Stimulated activated CD4-positive, alpha-beta T cell treated with anti-CD3 and anti-CD28 coated beads, TNF-alpha, amount 100 ng/mL, for 4 hours (primary cell): Measurements from ENCODE around the gene PDS5B.

Experiments used
- DNase-seq, 3 experiments: peaks; one replicate each; pipeline ENCODE4 v3.0.0-alpha.2; 2020; ENCODE audit warnings: low read depth in 3 of 3

The PDS5B gene

DNA sequence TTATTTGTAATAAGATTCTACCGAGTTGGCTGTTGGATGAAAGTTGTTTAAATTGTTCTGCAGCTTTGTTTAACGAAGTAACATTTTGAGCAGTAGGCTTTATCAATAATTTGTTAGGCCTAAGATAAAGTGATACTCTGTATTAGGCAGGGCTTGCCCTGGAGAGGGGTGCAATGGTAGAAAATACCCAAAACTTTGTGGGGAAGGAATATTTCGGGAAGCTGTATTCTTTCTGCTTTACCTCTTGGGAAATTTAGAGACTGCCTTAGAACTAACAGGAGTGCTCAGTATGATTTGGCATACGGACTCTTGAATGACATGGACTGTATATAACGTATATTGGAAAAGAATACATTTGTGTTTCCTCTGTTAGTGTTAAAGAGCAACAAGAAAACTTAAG is 2.5 kb downstream of the PDS5B start:
- no peak for DNase-seq

DNA sequence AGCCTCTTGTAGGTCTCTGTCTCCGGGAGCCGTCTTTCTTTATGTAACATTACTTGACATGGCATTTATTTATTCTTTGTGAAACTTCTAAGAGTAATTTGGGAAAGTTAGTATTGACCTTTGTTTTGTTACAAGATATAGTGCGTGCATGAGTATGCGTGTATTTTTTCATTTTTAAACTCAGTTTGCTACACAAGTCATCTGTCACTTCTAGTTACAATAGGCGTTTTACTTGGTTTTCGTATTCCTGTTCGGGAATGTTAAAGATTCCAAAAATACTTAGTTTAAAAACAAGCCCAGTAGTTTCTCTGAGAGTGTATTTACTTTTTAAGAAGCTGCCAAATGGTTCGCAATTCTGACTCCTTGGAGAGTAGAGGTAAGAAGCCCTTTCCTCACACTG is 3.2 kb downstream of the PDS5B start:
- no peak for DNase-seq

DNA sequence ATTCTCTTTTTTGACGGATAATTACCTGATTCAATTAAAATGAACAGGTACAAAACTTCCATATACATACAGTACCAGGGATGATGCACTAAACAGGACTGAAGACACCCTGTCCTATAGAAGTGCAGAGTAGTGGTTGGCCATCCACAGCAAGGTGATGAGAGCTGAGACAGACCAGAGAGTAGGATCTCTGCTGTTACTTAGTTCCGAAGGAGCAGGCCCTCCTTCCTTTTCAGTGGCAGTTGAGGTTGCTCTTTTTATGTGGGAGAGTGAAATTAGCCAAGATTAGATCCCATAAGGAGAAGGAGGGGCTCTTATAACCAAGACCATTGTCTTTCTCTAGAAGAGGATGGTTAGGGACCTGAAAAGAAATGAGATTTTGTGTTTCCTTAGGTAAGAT is 4.0 kb downstream of the PDS5B start:
- no peak for DNase-seq

DNA sequence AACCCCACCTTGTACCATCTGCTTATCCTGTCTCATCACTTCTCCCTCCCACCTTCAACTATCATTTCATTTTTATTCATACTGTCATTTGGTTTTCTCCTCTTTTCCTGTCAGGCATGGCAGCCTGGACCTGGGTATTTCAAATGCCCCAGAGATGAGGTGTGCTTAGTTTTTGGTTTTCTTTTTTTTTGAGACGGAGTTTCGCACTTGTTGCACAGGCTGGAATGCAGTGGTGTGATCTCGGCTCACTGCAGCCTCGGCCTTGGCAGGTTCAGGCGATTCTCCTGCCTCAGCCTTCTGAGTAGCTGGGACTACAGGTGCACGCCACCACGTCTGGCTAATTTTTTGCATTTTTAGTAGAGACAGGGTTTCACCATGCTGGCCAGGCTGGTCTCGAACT is 5.8 kb downstream of the PDS5B start:
- no peak for DNase-seq

DNA sequence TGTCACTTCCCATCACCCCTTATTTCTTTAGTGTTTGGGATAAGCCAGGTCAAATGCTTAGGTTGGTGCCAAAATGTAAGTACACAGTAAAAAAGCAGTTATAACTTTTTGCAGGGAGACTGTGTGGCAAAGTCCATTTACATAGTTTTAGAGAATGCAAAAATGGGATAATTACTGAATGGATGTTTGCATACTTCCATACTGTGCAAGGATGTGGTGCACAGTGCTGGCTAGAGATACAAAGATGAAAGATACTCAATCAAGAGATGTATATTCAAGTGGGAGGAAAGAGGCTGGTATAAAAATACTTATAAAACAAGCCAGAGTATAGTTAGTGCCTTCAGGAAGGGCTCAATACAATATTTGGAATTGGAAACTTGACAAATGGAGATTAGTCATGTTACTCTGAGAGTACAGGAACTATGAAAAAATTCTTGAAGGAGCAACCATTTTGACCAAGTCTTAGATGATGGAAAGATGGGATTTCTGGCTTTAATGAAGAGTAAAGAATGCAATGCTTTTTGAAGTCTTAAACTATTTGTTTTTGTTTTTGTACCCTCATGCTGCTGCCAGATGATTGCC is 8.0 kb downstream of the PDS5B start:
- DNase-seq: no peak

DNA sequence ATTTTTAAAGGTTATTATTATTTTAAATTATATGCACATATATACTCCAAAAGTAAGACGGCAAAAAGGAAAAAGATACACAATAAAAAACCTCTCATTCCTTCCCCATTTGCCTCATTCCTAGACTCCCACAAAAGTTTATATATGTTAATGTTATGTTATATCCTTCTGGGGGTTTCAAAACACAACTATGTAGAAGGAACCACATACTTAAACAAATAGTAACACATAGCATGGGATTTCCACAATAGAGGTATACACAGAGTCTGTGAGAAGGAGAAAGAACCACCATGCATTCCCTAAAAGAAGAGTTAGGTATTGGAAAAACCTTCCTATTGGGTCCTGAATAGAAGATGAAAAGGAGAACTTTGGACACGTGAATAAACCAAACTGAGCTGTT is 9.1 kb downstream of the PDS5B start:
- DNase-seq: no peak

DNA sequence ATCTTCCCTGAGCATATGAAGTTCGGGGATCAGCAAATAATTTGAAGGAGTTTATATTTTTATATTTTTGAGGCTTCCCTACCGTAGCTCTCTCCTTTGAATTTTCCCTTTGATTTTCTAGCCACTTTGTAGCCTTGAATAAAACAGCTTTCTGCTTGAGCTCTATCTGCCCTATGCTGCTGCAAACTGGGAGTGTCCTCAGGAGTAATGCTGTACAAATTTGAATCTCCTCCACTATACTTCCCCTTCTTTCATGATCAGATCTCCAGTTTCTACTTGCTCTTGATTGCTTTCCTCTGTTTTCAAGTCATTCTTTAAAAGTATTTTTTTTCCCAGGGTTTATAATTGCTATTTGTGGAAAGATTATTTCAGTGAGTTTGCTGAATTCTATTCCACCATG is 14.6 kb downstream of the PDS5B start:
- no peak for DNase-seq

DNA sequence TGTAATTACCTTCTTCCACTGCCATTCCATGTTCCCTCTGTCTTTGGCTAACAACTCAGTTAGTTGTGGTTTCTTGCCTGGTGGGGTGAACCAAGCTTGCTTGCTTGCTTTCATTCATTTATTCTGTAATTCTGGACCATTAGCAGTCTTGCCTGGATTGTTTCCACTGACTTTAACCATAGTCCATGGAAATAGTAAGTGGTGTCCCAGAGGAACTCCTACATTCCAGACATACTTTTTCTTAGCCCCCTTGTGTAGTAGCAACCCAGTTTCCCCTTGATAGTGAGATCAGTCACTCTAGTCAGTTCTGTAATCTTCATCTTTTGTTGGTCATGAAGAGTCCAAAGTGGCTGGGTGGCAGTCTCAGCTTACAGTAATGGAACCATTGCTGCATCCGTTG is 23.2 kb downstream of the PDS5B start:
- DNase-seq: no peak

DNA sequence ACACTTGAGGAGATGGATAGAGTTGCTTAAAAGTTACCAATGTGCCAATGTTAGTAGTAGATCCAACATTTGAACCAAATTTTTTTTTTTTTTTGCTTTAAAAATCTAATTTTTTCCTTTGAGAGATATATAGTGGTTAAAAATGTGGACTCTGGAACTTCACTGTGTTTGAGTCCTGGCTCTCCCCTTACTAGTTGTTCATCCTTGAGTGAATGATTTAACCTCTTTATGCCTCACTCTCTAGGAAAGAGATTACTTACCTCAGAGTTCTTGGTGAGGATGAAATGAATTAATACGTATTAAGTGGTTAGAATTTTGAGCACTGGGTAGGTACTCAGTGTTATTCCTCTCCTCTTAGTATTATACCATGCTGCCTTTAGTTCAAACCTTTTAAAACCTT is 24.3 kb downstream of the PDS5B start:
- no peak for DNase-seq

DNA sequence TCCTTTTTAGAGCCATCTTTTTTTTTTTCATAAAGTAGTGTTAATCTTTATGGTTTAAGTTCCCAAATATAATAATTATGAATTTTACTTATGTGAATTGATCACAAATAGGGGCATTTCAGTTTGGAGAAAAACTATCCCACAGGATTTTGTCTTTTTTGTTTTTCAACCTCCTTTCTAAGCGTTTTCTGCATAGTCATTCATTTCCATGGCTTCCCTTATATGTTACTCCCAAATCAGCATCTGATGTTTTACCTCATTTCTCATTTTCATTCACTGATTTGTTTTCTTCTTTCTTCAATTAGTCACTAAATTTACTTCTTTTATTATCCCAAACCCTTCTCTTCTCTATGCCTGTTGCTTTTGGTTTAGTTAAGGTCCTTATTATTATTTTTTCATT is 24.7 kb downstream of the PDS5B start:
- no peak for DNase-seq

DNA sequence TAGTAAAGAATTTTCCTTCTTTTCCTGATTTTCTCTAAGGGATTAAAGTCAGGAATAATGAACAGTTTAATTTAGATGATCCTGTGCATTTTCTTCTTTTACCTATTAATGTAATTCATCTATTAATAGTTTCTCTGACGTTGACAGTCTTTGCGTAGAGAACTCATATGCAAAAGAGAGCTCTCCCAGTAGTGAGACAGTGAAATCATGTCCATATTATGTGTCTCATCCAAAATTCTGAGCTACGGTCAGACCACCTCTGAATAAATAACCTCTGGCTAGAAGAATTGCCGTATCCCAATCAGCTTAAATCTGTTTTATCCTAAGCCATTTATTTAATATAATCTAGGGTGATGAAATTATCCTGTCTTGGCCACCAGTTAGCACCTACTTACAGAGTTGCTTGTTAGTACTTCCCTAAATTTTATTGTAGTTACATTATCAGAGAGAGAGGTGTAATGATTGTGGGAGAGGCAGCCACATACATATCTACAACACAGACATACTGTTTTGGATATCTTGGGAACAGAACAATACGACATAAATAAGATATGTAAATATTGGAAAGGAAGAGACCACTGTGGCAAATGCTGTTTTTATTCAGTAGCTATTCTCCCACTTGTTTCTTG is 30.7 kb downstream of the PDS5B start:
- DNase-seq: no peak

DNA sequence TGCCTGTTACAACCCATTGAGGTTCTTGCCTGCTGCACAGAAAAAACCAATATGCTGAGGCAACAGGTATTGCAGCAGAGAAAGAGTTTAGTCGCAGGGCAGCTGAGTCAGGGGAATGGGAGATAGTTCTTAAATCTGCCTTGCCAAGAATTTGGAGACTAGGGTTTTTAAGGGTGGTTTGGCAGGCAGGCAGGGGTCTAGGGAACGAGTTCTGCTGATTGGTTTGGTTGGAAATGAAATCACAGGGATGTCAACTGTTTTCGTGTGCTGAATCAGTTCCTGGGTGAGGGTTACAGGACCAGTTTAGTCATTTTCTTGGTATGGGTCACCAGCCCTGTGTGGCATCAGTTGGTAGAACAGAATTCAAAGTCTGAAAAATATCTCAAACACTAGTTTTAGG is 36.6 kb downstream of the PDS5B start:
- no peak for DNase-seq

DNA sequence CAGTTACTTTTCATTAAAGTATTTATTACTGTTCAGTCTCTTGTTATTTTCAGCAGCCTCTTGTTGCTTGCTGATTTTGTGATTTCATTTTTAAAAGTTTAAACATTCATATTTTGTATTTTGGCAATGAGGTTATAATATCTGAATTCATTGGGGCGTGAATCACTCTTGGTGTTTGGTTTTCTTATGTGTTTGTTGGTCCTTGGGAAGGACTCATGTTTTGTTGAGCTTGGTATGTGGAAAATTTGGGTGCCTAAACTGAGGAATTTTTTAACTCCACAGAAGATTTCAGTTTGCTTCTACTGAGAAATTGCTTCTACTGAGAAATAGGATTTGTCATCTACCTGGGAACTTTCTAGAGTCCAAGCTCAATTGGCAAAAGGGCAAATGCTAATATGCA is 38.2 kb downstream of the PDS5B start:
- no peak for DNase-seq

DNA sequence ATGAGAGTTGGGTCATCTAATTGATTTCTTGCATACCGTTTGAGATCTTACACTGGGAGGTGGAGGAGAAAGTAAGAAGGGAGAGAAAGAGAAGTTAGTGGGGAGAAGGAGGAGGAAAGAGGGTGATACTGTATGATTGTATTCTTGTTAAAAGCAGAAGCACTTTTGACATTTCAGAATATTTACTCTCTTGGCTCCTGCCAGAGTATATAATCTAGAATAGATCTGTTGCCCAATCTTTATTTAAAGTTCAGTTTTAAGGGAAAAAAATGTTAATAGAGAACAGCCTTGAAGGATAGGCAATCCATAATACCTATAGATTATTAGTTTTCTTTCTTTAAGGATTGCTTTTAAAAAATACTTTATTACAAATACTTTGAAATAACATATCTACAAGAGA is 41.5 kb downstream of the PDS5B start:
- no peak for DNase-seq

DNA sequence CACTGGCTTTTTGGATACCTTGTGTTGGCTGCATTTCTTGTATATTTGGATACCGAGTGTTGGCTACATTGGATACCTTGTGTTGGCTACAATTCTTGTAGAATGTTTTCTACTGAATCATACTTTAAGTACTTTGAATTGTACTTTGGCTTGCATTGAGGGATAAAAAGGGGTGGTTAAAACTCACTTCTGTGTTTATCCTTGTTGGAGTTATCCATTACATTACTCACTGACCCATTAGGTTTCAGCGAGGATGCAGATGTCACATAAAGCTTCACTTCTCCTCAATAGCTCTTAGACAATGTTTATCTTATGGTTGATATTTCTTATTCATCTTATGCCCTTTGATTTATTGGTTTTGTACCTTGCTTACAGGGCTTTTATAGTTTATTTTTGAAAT is 43.1 kb downstream of the PDS5B start:
- DNase-seq: no peak

DNA sequence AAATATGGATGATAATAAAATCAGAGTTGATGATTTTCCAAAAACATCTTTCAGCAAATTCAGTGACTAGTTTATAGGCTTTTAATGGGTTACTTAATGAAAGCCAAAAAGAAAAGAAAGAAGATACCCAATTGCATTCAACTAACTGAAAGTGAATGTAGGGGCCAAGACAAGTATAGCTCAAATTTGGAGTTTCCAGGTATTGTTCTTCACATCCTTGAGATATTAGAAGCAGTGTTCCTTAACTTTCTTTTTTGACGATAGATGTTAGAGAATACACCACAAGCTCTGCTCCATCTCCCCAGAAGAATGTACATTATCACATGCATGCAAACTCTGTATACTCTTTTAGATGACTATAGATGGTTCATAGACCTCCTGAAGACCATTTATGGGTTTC is 43.6 kb downstream of the PDS5B start:
- DNase-seq: no peak

DNA sequence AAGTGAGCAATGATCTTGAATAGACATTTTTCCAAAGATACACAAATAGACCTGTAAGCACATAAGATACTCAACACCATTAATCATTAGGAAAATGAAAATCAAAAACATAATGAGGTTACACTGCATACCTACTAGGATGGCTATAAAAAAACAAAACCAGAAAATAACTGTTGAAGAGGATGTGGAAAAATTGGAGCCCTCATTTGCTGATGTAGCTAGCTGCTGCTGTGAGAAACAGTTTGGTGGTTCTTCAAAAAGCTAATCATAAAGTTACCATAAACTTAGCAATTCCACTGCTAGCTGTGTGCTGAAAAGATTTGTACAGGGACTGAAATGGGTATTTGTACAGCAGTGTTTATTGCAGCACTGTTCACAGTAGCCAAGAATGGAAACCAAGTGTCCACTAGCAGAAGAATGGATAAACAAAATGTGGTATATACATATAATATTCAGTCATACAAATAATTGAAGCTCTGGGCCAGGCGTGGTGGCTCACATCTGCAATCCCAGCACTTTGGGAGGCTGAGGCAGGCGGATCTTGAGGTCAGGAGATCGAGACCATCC is 46.2 kb downstream of the PDS5B start:
- no peak for DNase-seq

DNA sequence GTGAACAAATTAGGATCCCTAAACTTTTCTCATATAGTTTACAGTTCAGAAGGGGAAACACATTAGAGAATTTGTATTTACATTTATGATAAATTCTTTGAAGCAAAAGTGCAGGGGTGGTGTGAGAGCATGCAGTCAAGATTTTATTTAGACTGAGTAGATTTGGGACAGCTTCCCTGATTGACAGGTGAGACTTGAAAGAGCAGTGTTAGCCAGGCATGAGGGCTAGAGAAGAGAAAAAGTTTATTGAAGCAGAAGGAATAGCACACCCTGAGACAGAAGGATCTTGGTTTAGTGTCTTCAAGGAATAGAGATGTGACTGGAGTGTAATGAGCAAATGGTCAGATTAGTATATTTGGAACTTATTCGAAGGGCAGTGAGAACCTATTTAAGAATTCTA is 50.5 kb downstream of the PDS5B start:
- no peak for DNase-seq

DNA sequence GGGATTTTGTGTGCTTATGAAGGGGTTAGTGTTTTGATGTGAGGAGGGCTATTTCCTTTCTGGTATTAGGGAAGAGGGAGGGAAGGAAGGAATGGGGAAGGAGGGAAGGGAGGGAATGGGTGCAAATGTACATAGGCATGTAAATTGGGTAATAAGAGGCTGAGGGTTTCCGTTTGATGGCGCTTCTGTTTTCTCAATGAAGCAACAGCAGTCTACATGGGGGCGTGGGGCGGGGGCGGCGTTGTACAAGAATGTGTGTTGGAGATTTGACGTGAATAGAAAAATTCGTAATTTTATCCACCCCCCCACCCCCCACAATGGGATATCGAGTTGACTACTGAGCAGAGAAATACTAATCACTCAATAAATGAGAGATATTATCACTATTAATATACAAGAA is 52.5 kb downstream of the PDS5B start:
- DNase-seq: no peak

DNA sequence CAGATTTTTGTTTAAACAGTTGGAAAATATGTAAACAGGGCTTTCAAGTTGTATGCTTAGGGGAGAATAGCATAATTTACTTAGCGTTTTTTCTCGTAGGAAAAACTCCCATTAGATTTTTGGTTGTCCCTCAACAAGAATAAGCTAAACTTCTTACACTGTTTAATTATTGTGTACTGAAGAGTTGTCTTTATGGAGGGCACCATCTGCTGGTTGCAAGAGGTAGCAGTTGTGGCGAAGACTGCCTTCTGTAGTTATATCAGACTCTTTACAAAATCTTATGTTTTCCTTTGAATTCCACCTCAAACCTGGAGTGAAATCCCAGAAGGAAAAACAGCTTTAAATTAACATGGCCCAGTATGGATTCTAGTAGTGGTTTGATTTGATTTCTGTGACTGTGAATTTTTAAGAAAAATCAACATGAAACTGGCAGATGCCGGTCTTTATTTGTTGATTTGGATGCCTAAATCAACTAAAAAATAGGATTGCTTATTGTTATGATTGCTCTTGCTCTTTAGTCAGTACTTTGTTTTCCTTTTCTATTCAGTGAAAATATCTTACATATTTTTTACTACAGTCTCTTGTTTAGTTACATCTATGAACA is 53.4 kb downstream of the PDS5B start:
- DNase-seq: peak in 1 of 3 experiments; percentile 8

DNA sequence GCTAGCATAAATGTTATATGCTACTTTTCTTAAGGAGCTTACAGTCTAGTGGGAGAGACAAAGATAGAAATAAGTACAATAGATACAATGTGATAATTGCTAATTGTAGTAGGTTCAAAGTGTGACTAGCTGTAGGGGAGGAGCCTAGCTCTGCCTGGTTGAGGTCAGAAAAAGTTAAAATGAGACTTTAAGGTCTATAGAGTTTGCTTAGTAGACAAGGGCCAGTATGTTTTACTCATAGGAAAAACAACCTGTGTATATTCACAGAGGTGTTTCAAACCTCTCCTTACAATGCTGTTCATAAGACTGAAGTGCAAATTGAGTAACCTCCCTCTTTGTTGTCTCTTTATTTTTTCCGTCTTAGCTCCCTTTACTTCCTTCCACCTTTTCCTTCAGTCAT is 56.1 kb downstream of the PDS5B start:
- no peak for DNase-seq

DNA sequence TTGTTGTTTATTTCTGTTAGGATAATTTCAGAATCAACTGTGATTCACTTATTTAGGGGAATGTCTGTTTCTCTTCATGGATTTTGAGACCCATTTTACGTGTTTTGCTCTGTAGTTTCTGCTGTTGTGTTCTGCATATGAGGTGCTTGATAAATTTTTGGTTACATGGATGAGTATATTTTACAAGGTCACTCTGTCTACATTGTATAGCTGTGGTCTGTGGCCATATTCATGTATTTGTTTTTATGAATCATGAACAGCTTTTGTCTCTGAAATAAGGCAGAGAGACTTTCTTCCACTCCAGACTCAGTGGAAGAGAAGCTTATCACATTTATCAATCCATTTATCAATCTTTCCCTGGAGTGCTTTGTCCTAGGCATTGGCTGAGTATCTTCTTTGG is 56.6 kb downstream of the PDS5B start:
- DNase-seq: no peak

DNA sequence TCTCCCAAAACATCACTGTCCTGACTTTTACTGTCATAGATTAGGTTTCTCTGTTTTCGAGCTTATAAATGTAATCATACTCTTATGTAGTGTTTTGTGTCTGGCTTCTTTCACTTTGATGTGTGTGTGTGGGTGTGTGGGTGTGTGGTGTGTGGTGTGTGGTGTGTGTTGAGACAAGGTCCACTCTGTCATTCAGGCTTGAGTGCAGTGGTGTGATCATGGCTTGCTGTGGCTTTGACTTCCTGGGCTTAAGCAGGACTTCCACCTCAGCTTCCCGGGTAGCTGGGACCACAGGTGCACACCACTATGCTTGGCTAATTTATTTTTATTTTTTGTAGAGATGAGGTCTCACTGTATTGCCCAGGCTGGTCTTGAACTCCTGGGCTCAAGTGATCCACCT is 59.6 kb downstream of the PDS5B start:
- no peak for DNase-seq

DNA sequence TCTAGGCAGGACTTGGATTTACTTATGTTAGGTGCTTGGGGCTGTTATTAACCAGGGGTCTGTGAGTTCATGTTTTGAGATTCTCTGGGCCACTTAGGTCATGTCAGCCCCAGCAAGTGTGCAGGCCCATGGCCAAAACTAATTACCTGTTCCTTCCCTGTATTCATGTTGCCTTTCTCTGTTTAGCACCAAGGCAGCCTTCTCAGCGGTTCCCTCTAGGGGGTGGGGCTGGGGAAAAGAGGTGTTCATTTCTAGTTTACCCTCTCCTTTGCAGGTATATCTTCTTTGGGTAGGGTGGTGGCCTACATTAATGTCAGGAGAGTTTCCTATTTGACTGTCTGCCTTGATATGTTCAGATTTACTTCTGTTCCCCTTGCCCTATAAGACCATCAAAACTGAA is 61.7 kb downstream of the PDS5B start:
- DNase-seq: no peak
